Mononuclear cell (primary cell): ENCODE measurements around the gene MAP2K2. TPM values are rescaled to one million over a fixed set of nuclear protein-coding genes. Genes with fewer than 3 reads are reported as not detected.

ENCODE experiments used
- H3K27me3 ChIP-seq: 2 replicates; pipeline ENCODE4 v1.6.0; 2011; ENCODE audit warnings: low read length, control low read depth; ENCODE audit not compliant: insufficient read depth
- H3K4me1 ChIP-seq: 2 replicates; pipeline ENCODE4 v1.5.1; 2011; ENCODE audit warnings: mild to moderate bottlenecking, low read length, control low read depth; ENCODE audit not compliant: insufficient read depth
- H3K4me3 ChIP-seq: 2 replicates; pipeline ENCODE4 v1.5.1; 2011; ENCODE audit warnings: mild to moderate bottlenecking, low read length, moderate library complexity
- H3K9me3 ChIP-seq: 2 replicates; pipeline ENCODE4 v1.5.1; 2011; ENCODE audit warnings: low read depth, mild to moderate bottlenecking, control low read depth, low read length
- total RNA-seq: library from RNA; depleted of rRNA; stranded (reverse); fragments of >200 nt; gene quantifications from one replicate; pipeline ENCODE4 v1.2.3, GENCODE V29; 2012

Gene MAP2K2
- total RNA-seq, 1 donor, result 56.4 TPM

DNA sequence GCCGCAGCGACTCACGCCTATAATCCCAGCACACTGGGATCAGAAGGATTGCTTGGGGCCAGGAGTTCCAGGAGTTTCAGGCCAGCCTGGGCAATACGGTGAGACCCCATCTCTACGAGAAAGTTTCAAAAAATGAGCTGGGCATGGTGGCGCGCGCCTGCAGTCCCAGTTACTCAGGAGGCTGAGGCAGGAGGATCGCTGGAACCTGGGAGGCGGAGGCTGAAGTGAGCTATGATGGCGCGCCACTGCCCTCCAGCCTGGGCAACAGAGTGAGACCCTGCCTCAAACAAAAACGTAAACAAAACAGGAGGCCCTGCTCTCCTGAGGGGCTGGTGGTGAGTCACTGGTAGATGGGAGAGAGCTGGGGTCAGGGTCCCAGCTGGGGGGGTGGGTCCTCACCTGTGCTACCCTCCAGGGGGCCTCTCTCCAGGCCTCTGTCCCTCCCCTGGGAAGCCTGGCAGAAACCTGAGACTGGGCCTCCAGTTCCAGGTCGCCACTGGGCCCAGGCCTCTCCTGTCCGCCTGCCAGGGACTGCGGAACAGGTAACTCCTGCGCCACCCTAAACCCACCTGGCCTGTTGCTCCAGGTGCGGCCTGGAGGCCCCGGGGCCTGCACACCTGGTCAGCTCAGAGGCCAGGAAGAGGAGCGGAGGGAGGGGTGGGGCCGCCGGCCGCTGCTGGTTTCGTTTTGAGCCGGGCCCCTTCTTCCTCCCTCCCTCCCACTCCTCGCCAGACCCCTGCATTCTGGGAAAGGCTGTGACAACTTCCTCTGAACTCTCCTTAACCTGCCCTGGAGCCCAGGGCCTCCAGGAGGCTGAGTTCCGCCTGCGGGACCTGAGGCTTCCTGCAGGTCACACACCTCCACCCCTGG lies 40.0 kb downstream of the MAP2K2 start:
- H3K4me3 ChIP-seq, result peak overlapping the region; percentile 12
- H3K4me1 ChIP-seq, result peaks cover 63% of the 10 kb centered on the region
- no peaks in the 10 kb centered on the region for H3K27me3 ChIP-seq

DNA sequence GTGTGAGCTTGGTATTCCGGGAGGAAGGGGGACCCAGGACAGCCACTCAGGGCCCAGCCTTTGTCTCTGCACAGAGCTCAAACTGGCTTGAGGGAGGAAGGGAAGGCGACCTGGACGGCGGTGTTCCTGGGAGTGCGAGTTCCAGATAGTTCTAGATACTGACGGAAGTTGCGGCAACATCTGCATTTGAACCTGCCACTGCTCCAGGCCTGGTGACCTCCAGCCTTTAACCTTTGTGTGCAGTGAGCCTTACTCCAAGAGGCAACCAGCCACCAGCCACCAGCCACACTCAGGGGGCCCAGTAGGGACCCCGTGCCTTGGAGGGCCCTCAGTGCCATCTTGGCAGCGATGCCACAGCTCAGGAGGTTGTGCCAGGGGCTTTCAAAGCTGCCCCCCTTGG lies 41.8 kb downstream of the MAP2K2 start:
- Histone ChIP-seq H3K4me3 (no peak overlapping the region), H3K4me1 (peaks cover 60% of the 10 kb centered on the region)

More for the DNA sequence above, 40.0 kb downstream of the MAP2K2 start:
- H3K9me3 ChIP-seq, result no peaks in the 10 kb centered on the region

DNA sequence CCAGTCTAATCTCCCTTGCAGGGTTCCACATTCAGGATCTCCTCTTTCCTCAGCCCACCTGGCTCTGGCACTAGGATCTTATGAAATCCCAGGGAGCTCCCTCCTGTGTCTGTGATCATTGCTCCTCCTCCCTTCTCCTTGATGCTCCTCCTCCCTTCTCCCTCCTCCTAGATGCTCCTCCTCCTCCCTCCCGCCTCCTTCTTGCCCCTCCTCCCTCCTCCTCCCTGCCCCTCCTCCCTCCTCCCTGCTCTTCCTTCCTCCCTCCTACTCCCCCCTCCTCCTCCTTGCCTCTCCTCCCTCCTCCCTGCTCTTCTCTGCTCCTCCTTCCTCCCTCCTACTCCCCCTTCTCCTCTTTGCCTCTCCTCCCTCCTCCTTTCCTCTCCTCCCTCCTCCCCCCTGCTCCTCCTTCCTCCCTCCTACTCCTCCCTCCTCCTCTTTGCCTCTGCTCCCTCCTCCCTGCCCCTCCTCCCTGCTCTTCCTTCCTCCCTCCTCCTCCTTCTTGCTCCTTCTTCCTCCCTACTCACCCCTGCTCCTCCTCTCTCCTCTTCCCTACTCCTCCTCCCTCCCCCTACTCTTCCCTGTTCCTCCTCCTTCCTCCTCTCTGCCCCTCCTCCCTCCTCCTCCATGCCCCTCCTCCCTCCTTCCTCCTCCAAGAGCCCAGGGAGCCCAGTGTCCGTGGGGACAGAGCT lies 42.3 kb downstream of the MAP2K2 start:
- H3K4me3 ChIP-seq, result no peak overlapping the region
- H3K27me3 ChIP-seq, result no peaks in the 10 kb centered on the region
- H3K4me1 ChIP-seq, result peaks cover 60% of the 10 kb centered on the region
- H3K9me3 ChIP-seq, result no peaks in the 10 kb centered on the region

More for the DNA sequence above, 41.8 kb downstream of the MAP2K2 start:
- no peaks in the 10 kb centered on the region for H3K9me3 ChIP-seq
- no peaks in the 10 kb centered on the region for H3K27me3 ChIP-seq

DNA sequence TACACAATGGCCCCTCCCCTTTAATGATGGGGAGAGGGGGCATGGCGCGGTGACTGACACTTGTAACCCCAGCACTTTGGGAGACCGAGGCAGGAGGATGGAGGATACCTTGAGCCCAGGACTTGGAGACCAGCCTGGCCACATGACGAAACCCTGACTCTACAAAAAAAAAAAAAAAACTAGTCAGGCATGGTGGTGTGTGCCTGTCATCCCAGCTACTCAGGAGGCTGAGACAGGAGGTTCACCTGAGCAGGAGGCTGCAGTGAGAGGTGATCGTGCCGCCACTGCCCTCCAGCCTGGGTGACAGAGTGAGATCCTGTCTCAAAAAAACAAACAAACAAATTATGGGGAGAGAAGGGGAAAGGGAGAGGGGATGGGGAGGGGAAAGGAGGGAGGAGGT lies 43.4 kb downstream of the MAP2K2 start:
- H3K27me3 ChIP-seq, result no peaks in the 10 kb centered on the region
- H3K9me3 ChIP-seq, result no peaks in the 10 kb centered on the region
- H3K4me1 ChIP-seq, result peaks cover 63% of the 10 kb centered on the region
- no peak overlapping the region for H3K4me3 ChIP-seq

DNA sequence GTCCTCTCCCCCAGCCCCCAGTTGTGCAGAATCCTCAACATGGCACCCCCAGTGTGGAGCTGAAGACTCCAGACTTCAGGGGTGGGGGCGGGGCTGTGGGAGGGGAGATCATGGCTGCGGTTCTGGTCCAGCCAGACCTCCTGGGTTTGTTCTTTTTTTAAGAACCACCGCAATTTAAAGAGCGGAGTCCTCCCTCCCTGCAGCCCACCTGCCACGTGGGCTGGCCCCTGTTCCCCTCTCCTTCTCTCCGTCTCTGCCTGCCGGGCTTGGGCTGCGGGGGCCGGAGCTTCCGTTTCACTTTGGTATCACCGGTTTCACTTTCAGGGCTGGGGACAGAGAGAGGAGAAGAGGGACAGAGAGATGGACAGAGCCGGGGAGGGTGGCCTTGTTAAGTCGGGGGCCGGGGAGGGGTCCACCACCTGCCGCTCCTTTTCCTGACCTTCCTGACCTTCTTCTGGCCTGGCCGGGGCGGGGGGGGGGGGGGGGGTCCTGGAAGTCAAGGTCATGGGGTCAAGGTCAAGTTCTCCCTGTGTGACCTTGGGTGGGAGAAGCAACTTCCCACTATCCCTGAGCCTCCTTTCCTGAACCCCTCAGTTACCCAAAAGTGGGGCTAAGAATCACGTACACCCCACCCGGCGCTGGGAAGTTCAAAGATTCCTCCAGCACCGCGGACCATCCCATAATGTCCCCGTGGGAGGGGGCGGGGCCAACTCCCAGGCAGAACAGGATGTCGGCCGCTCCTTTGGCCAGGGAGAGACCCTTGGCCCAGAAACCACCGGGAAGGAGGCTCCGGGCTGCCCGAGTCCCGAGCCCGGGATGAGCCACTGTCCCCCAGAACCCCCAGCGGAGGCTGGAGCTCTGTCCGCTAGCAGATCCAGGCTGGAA lies 45.9 kb downstream of the MAP2K2 start:
- Histone ChIP-seq H3K4me3 (peak overlapping the region; percentile 45), H3K9me3 (no peaks in the 10 kb centered on the region), H3K4me1 (peaks cover 51% of the 10 kb centered on the region), H3K27me3 (no peaks in the 10 kb centered on the region)

DNA sequence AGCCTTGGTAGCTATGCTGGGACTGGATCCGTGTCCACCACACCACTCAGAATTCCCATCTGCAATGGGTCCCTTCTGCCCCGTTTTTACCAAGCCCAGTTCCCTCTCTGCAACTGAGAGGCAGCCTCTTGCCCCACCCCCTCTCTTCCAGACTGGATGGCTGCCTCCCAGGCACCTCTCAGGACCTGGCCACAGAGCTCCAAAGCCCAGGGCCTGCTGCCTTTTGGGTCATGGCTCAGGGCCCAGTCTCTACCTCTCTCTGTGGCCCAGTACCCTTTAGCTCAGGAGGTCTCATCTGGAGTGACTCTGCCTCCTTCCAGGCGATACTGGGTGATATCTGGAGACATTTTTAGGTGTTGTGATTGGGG lies 46.9 kb downstream of the MAP2K2 start:
- peaks cover 49% of the 10 kb centered on the region for H3K4me1 ChIP-seq
- no peak overlapping the region for H3K4me3 ChIP-seq
- H3K27me3 ChIP-seq, result no peaks in the 10 kb centered on the region
- no peaks in the 10 kb centered on the region for H3K9me3 ChIP-seq

DNA sequence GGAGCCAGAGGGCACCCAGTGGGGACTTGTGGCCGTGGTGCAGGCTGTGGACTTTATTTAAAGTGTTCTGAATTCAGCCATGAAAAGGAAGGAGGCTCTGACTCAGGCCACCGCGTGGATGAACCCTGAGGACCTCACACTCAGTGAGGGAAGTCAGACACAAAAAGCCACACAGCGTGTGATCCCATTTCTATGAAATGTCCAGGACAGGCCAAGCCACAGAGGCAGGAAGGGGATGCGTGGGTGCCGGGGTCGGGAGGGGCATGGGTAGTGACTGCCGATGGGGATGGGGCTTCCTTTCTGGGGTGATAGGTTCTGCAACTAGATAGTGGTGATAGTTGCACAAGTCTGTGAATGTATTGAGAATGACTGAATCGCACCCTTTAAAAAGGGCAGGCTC lies 48.5 kb downstream of the MAP2K2 start:
- Histone ChIP-seq H3K4me3 (no peak overlapping the region), H3K27me3 (no peaks in the 10 kb centered on the region), H3K4me1 (peaks cover 47% of the 10 kb centered on the region), H3K9me3 (no peaks in the 10 kb centered on the region)

DNA sequence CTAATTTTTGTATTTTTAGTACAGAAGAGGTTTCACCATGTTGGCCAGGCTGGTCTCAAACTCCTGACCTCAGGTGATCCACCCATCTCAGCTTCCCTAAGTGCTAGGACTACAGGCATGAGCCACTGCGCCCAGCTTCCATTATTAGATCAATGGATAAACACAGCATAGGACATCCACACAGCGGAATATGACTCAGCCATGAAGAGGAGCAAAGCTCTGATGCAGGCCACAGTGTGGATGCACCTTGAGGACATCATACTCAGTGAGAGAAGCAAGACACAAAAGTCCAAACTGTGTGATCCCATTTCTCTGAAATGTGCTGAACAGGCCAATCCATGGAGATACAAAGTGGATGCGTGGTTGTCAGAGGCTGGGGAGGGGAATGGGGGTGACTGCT lies 52.3 kb downstream of the MAP2K2 start:
- Histone ChIP-seq H3K27me3 (no peaks in the 10 kb centered on the region), H3K9me3 (no peaks in the 10 kb centered on the region), H3K4me3 (no peak overlapping the region), H3K4me1 (peaks cover 38% of the 10 kb centered on the region)

DNA sequence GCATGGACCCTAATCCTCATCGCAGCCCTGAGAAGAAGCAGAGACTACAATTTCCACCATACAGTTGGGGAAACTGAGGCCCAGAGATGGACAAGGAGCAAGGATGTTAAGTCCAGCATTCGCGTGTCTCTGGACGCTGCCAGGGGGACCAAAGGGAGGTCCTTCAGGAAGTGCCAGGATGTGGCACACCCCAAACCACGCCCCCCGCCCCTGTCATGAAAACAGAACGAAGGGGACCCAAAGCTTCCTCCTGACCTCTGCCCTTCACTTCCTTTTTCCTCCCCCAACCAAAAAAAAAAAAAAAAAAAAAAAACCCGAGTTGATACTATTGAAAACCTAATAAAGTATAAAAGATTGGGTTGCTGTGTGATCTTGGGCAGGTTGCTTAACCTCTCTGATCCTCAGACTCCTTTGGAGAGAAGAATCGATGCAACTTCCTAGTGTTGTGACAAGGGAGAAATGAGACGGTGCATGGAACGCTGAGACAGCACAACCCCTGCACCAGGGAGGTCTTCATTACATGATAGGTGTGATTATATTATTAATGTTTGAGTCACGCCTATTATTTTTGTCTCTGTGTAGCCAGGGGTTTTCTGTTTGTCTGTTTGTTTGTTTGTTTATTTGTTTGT lies 54.5 kb downstream of the MAP2K2 start:
- Histone ChIP-seq H3K4me3 (no peak overlapping the region), H3K9me3 (no peaks in the 10 kb centered on the region), H3K4me1 (peaks cover 26% of the 10 kb centered on the region), H3K27me3 (no peaks in the 10 kb centered on the region)

DNA sequence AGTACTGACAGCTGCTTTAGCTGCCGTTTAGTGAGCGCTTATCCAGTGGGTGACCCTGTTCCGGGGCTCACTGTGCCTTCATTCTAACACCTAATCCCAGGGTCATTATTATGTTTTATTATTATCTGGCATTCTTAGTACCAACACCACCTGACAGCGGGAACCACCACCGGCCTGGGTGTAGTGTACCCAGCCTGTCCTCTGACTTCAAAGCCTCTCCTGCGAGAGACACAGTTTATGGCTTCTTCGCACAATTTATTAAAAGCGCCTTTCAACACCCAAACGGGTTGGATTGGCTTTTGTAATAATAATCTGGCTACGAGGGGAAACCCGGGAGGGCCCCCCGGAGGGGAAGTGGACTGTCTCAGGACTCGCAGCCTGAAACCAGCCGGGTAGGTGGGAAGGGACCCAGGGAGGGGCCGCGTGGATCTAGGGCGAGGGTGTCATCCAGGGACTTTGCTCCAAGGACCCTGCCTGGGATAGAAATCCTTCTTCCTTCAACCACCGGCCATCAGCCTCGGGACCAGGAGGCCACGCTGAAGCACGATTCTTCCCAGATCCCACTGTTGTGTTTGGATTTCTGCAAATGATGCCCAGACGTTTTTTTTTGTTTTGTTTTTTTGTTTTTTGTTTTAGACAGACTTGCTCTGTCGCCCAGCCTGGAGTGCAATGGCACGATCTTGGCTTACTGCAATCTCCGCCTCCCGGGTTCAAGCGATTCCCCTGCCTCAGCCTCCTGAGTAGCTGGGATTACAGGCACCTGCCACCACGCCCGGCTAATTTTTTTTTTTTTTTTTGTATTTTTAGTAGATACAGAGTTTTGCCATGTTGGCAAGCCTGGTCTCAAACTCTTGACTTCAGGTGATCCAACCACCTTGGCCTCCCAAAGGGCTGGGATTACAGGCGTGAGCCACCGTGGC lies 55.6 kb downstream of the MAP2K2 start:
- Histone ChIP-seq H3K9me3 (no peaks in the 10 kb centered on the region), H3K4me3 (peak overlapping the region; percentile 51), H3K4me1 (peaks cover 38% of the 10 kb centered on the region), H3K27me3 (no peaks in the 10 kb centered on the region)

DNA sequence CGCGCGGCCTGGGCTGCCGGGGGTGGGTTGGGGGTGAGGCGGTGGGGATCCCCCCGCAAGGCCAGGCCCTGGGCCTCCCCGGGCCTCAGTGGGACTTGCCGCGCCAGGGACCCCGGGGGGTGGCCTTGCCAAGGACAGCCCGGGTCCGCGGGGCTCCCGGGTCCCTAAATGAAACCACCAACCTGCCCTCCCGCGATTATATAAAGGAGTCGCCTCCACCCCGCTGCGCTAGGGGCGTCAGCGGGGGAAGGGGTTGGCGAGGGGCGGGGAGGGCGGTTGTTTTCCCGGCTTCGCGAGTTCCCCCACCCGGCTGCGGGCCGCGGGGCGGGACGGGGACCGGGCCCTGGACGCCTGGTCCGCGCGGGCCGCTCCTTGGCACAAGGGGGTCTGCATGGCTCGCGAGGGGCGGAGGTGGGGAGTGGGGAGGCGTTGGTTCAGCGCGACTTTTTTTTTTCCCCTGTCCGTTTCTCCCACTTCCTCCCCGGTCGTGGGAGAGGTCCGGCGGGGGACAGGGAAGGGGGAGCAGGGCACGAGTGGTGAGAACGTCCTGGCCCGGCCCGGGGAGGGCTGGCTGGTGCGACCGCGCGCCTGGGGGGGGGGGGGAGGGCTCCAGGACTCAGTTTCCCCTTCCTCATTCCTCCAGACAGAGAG lies 56.4 kb downstream of the MAP2K2 start:
- H3K4me3 ChIP-seq, result peak overlapping the region; percentile 51
- H3K9me3 ChIP-seq, result no peaks in the 10 kb centered on the region
- peaks cover 45% of the 10 kb centered on the region for H3K4me1 ChIP-seq
- no peaks in the 10 kb centered on the region for H3K27me3 ChIP-seq

DNA sequence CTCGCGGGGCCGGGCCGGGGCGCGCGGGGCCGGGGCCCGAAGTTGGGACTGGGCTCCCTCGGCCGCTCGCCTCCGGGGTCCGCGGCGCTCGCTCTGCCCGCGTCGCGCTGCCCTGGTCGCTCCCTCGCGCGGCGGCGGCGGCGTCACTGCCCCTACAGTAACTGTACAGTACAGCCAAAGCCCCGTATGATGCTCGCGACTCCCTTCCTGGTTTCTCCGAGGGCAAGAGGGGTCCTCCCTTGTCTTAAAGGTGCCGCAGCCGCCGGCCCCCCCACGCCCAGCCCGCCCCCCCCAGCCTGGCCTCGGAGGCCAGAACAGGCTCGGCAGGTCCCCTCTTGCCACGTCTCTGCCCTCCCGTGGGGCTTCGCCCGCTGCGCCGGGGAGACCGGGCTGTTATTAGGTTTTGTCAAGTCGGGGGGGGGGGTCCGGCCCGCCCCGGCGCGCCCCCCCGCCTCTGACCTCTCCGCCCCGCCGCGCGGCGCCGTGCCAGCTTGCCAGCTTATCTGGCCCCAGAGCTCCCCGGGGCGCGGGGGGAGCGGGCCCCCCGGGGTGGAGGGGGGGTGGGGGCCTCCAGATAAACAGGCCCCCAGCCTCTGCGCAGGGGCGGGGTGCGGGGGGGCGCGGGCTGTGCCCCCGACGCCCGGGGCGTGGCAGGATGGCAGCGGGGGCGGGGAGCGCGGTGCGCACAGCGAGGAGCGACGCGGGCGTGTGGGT lies 57.1 kb downstream of the MAP2K2 start, which contains the start of gene ZBTB7A:
TSS of gene ZBTB7A (minus strand) at position 218 of the 714 bp plus-strand sequence. CDS start 11,667 bp downstream, outside the sequence.
- Histone ChIP-seq H3K4me3 (peak within 1 kb of the TSS; percentile 75), H3K4me1 (peaks cover 52% of the 10 kb centered on the region)

DNA sequence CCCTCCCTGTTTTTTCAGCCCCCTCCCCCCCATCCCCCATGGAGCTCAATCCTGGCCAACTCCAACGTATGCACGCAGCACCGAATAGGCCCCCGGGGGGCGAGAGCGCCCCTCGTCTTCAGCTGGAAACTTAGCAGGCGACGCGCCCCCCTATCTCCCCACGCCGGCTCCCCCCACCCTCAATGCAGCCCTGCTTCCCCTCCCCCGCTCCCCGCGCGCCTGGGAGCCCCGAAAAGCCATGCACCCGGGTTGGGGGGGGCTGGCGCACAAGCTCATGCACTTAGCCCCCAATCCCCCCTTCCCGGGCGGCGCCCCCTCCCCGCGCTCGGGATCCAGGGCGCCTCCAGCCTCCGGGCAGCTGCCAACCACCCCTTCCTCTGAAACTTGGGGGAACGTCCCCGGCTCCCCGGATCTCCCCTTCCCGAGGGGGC lies 57.7 kb downstream of the MAP2K2 start:
- Histone ChIP-seq H3K9me3 (no peaks in the 10 kb centered on the region), H3K4me1 (peaks cover 59% of the 10 kb centered on the region)

More for the DNA sequence above, 57.1 kb downstream of the MAP2K2 start, which contains the start of gene ZBTB7A:
- no peaks in the 10 kb centered on the region for H3K27me3 ChIP-seq
- no peaks in the 10 kb centered on the region for H3K9me3 ChIP-seq

More for the DNA sequence above, 57.7 kb downstream of the MAP2K2 start:
- Histone ChIP-seq H3K27me3 (no peaks in the 10 kb centered on the region), H3K4me3 (peak overlapping the region; percentile 75)
